Measurements from ENCODE around the gene MCCD1.

The MCCD1 gene

GRCh38 chr6:31528307-31528777 lies 420 bp upstream of the MCCD1 start:
- Histone ChIP-seq H3K36me3 (ENCODE audit: control insufficient read depth, insufficient read depth, low read length) (peaks cover 24% of the 10 kb centered on the region), H3K27me3 (replicated peaks; ENCODE audit: control insufficient read depth, insufficient read depth, low read length) (no peaks in the 10 kb centered on the region), H3K4me3 (replicated peaks; ENCODE audit: low read depth, low read length) (no peak overlapping the region)
- no peak for TF ChIP-seq CTCF (IDR thresholded peaks at IDR 0.05; ENCODE audit: insufficient read depth, low read length, poor library complexity, severe bottlenecking)
- DNase-seq (ENCODE audit: extremely low read depth, insufficient read length) = no peak

GRCh38 chr6:31529329-31530150 lies 778 bp downstream of the MCCD1 start:
- DNase-seq (ENCODE audit: extremely low read depth, insufficient read length) = no peak
- TF ChIP-seq CTCF (IDR thresholded peaks at IDR 0.05; ENCODE audit: insufficient read depth, low read length, poor library complexity, severe bottlenecking) = no peak

DNA sequence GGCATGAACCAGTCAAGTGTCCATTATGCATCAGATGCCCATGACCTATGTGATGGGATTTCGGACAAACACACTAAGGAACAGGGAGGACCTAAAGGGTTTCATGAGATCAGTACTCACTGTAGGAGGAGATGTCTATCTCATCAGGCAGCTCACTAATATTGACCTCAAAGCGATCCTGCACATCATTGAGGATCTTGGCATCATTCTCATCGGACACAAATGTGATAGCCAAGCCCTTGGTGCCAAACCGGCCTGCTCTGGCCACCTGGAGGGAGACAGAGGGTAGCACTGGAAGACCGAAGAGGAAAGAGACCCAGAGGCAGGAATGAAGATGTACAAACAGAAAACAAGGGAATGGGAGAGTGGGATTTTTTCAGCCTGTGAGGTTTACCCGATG lies 1.9 kb downstream of the MCCD1 start:
- DNase-seq (ENCODE audit: extremely low read depth, insufficient read length) = no peak
- Histone ChIP-seq H3K27me3 (replicated peaks; ENCODE audit: control insufficient read depth, insufficient read depth, low read length) (no peaks in the 10 kb centered on the region), H3K36me3 (ENCODE audit: control insufficient read depth, insufficient read depth, low read length) (peaks cover 40% of the 10 kb centered on the region), H3K4me3 (replicated peaks; ENCODE audit: low read depth, low read length) (no peak overlapping the region)
- TF ChIP-seq CTCF (IDR thresholded peaks at IDR 0.05; ENCODE audit: insufficient read depth, low read length, poor library complexity, severe bottlenecking) = no peak

More at GRCh38 chr6:31529329-31530150, 778 bp downstream of the MCCD1 start:
- peaks cover 31% of the 10 kb centered on the region for H3K36me3 ChIP-seq (ENCODE audit: control insufficient read depth, insufficient read depth, low read length)
- no peaks in the 10 kb centered on the region for H3K27me3 ChIP-seq (replicated peaks; ENCODE audit: control insufficient read depth, insufficient read depth, low read length)
- no peak overlapping the region for H3K4me3 ChIP-seq (replicated peaks; ENCODE audit: low read depth, low read length)

DNA sequence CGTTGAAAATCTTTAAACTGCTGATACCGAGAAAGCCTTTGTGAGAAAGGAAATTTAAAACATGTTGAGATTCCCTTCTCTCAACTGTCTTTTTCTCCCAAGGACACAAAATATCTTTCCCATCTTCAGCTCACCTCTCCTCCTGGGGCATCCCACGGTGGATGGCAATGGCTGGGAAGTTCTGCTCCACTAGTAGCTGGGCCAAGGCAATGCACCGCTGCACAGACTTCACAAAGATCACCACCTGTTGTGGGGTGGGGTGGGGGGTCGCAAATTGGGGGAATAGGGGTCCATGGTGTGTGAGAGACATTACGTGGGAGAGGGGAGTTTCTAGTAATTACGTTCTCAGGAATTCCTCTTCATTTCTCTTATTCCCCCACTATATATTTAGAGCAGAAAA lies 2.4 kb downstream of the MCCD1 start:
- no peak for DNase-seq (ENCODE audit: extremely low read depth, insufficient read length)

GRCh38 chr6:31531771-31532643 lies 3.2 kb downstream of the MCCD1 start:
- no peaks in the 10 kb centered on the region for H3K27me3 ChIP-seq (replicated peaks; ENCODE audit: control insufficient read depth, insufficient read depth, low read length)
- peaks cover 48% of the 10 kb centered on the region for H3K36me3 ChIP-seq (ENCODE audit: control insufficient read depth, insufficient read depth, low read length)
- DNase-seq (ENCODE audit: extremely low read depth, insufficient read length) = no peak
- TF ChIP-seq CTCF (IDR thresholded peaks at IDR 0.05; ENCODE audit: insufficient read depth, low read length, poor library complexity, severe bottlenecking) = no peak
- no peak overlapping the region for H3K4me3 ChIP-seq (replicated peaks; ENCODE audit: low read depth, low read length)

More for the DNA sequence above, 2.4 kb downstream of the MCCD1 start:
- no peak overlapping the region for H3K4me3 ChIP-seq (replicated peaks; ENCODE audit: low read depth, low read length)
- peaks cover 40% of the 10 kb centered on the region for H3K36me3 ChIP-seq (ENCODE audit: control insufficient read depth, insufficient read depth, low read length)
- no peaks in the 10 kb centered on the region for H3K27me3 ChIP-seq (replicated peaks; ENCODE audit: control insufficient read depth, insufficient read depth, low read length)
- no peak for TF ChIP-seq CTCF (IDR thresholded peaks at IDR 0.05; ENCODE audit: insufficient read depth, low read length, poor library complexity, severe bottlenecking)

Measured in GM06990 (cell line).